Femur (tissue), 1 donor: ENCODE measurements around the gene CCDC30.
"Not testable (repeated sequence)": the region's sequence is repeated elsewhere in the genome, so short reads cannot be mapped to it uniquely, and the experiment has no call there.

ENCODE experiments used
- DNase-seq: peaks from one replicate; pipeline ENCODE4 v3.0.0-alpha.2; 2017

The CCDC30 gene

DNA sequence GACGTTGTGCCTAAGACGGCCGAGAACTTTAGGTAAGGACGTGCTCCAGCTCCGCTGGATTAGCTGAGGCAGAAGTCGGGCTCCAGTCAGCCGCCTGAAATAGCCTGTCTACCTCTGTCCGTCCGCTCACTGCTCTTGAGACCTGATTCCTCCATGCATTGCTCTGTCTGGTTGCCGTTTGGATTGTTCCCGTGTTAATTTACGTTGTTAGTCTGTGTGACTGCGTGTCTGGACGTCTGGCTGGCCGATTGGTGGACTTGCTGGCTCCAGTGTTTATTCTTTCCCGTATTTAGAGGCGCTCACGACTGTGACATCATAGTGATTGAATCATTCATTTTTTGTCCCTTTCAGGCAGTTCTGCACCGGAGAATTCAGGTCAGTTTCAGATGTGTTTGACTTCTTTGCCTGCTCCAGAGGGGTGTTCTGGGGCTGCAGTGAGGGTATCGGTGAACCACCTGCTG, 195.8 kb downstream of the CCDC30 start:
- no peak for DNase-seq

DNA sequence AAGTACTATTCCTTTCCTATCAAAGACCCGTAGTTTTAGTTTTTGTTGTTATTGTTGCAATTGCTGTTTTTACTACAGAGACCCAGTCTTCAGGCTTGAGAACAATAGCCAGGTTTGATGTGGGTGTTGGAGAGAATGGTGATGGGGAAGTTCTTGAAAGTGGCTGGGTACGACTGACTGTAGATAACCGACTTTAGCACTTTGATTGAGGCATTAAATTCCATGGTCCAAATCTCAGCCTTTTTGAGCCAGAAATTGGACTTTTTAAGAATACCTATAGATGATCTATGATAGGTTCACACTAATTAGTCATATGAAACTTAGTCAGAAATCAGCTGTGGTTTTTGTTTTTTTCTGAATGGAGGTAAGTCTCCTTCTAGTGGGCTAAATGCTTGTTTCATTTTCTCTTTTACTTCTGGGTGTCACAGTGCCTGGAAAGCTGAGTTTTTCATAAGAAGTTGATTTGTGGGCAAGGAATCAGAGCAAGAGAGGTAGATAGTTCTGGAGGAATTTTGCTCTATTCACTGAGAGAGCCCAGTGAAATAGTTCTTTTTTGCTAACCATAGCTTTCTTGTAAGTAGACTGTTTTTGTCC, 197.9 kb downstream of the CCDC30 start:
- DNase-seq = no peak

DNA sequence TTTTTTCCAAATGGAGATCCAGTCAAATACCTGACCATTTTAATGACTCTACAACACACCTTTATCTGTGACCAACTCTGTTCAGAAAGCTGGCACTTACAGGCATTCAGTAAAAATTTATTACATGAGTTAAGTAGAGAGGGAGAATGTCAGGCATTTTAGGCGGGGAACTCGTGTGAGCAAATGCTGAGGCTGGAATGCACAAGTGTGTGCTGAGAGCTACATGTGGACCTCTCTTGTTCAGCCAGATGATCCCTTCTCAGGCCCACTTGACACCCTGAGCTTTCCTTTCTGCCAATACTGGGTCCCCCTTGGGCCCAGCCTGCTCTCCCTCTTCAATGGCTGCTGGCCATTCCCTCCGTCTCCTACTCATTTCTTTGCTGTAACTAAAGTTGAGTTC, 206.8 kb downstream of the CCDC30 start:
- no peak for DNase-seq

DNA sequence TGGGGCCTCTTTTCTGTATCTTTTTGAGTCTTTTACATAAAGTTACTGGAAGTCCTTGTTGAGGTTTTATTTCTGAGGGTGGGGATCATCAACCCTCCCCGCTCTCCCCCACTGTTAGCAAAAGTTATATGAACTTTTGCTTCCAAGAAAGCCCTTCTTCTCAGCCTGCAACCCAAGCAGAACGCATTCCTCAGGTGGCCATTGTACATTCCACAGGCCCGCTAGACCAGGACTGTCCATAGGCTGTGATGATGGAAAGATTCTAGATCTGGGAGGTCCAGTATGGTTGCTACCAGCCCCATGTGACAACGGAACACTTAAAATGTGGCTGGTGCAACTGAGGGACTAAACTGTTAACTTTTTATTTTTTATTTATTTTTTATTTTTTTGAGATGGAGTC, 207.3 kb downstream of the CCDC30 start:
- DNase-seq = no peak

DNA sequence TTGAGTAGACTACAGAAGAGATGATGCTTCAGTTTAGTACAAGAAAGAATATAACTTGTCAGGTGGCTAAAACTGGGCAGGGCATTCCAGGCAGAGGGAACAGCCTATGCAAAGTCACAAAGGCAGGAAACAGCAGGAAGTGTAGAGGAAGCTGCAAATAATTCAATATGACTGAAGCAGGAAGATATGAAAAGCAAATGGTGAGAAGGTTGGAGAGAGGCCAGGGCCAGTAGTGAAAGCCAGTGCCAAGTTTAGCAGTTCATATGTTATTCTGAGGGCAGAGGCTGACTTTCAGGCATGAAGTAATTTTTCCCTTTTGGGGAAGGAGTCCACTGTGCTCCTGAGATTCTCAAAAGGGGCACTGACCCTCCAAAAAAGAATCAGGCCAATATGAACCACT, 211.1 kb downstream of the CCDC30 start:
- DNase-seq = peak; percentile 30

DNA sequence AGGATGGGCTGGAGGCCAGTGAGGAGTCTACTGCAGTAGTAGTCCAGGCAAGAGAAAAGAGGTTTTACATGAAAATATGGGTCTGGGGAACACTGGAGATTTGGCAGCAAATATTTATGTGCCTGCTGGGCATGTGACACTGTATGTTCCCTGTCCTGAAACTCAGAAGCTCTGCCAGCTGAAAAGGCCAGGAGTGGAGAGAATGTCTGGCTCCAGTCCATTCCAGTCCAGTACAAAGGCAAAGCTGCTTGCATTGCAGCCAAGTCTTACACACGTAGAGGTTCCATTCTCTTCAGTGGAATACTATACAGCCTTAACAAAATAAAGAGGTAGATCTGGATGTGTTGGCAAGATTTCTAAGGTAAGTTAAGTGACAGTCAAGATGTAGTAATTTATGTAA, 211.6 kb downstream of the CCDC30 start:
- no peak for DNase-seq

DNA sequence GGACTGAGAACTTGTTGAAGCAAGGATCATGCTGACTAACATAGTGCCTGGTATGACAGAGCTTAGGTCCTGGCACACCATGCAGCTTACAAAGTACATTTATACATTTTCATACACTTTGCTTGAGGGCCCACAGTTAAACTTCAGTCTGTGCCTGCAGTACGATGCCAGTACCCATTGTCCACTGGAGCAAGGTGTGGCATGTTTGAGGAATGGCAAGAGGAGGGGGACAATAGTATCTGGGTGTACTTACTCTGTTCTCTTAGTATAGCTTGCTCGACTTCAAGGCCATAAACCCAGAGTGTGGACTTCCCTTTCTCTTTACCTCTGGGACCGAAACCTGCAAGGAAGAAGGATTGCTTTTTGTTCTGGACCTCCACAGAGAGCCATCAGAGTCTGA, 212.4 kb downstream of the CCDC30 start:
- no peak for DNase-seq

DNA sequence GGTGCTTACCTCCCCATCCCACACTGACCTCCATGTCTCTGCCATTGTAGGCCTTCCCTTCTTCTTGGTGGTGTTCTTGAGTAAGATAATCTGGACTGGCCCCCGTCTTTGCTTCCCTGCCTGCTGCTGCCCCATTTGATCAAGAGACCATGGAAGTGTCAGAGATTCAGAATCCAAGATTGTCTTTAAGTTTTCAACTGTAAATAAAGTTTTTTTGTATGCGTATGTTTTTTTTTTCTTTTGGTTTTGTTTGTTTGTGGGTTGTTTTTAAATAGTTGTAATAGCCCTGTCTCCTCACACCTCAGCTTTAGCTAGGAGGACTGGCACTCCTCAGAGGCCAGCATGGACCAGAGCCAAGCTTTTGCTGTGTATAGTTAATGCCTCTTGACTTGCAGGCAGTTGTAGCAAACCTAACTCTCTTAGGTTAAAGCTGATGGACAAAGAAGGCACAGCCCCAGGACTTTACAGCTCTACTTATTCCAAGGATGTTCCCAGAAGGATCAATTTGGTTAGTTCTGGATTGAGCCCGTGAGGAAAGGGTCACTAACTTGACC, 213.5 kb downstream of the CCDC30 start:
- no peak for DNase-seq

DNA sequence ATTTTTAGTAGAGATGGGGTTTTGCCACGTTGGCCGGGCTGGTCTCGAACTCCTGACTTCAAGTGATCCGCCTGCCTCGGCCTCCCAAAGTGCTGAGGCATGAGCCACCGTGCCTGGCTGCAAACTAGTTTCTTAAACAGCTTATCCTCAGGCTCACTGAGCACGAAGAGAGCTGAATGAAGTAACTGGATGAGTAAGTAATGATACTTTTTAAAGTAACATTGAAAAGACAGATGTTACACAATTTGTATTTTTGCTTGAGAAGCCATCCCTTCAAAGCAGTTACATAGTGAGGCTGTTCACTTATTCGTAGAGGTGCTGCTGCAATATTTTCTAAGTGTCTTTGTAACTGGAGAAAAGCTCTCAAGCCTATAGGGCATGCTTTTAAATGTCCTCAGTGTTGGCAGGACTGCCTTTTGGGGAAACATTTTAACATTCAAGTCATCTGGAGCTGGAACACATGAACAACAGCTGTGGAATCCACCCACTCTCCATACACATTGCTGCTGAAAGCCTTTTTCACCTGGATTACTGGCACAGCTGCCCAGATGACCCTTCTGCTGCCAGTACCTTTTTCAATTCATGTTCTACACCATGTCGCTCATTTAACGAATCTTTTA, 216.4 kb downstream of the CCDC30 start:
- DNase-seq = no peak

DNA sequence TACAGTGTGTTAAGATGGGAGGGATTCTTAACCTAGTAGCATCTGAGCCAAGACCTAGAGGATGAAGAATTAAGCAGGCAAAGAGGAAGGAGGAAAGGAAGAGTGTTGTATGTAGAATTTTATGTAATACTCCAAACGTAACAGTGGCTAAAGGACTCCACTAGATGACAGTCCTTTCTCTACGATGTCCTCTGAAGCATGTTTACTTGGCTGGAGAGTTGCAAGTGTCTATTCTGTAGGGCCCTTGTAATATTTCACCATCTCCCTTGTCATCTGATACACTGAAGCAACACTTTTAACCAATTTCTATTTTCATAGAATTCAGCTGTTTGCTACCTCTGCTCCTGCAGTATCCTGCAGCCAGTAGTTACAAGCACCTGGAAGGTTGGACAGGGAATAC, 217.0 kb downstream of the CCDC30 start:
- DNase-seq = no peak

DNA sequence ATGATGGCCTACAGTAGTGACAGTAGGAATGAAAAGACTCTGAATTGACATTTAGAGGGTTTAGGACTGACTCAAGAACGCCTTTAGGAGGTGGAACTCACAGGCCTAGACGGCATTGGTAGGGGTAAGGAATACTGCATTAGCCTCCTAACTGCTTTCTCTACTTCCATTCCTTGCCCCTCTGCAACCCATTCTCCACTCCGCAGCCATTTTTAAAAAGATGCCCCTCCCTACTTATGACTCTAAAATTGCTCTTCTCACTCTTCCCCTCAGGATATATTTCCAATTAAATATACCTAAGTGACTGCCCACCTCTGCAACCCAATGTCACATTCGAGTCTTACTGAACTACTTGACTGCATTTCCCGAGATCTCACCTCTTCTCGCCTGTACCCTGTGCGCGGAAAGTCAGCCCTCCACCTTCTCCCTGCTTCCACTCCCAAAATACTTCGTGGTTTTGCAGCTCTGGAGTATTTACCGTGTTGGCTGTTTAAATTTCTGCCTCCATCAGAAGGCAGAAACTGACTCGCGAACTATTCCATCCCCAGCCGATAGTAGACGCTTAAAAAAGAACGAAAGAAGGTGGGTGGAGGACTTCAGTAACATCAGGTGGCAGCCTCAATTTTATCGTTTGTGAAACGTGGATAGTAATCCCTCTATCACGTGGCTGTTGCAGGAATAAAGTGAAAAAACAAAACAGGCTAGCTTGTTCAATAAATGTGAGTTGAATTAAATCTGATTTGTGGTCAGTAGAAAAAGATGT, 218.0 kb downstream of the CCDC30 start:
- peak; percentile 22 for DNase-seq

DNA sequence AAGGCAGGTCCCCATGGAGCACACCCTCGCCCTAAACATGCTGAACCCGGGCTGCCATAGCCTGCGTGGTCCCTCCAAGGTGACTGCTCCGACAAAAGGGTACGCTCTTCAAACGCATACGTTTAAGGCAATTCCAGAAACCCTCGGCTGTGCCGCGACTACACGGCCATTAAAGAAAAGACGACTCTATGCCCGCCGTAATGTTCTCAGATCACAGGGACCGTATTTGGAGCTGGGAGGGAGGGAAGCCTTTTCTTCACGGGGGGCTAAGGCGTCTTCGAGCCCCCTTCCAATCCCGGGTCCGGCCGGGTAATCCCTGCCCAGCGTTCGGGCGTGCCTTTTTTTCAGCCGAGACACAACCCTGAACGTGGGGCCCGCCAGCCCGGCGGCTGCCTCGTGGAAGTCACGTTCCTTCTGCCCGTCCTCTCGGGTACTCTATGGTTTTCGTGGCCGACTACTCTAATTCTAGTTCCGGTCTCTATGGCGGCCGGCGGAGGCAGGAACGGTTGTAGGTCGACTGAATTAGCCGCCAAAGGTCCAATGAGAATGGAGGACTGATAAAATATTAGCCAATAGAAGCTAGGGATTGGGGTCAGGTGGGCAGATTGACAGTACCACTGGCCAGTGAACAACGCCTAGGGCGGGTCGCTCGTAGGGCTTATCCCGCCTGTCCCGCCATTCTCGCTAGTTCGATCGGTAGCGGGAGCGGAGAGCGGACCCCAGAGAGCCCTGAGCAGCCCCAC, 218.8 kb downstream of the CCDC30 start, which contains the start of gene YBX1:
YBX1 (plus strand) TSS at position 678 of the 743 bp plus-strand sequence. CDS start 148 bp downstream, outside the sequence.
- peak; percentile 99 for DNase-seq

DNA sequence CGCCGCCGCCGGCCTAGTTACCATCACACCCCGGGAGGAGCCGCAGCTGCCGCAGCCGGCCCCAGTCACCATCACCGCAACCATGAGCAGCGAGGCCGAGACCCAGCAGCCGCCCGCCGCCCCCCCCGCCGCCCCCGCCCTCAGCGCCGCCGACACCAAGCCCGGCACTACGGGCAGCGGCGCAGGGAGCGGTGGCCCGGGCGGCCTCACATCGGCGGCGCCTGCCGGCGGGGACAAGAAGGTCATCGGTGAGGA, 219.3 kb downstream of the CCDC30 start:
- DNase-seq = not testable (repeated sequence)

DNA sequence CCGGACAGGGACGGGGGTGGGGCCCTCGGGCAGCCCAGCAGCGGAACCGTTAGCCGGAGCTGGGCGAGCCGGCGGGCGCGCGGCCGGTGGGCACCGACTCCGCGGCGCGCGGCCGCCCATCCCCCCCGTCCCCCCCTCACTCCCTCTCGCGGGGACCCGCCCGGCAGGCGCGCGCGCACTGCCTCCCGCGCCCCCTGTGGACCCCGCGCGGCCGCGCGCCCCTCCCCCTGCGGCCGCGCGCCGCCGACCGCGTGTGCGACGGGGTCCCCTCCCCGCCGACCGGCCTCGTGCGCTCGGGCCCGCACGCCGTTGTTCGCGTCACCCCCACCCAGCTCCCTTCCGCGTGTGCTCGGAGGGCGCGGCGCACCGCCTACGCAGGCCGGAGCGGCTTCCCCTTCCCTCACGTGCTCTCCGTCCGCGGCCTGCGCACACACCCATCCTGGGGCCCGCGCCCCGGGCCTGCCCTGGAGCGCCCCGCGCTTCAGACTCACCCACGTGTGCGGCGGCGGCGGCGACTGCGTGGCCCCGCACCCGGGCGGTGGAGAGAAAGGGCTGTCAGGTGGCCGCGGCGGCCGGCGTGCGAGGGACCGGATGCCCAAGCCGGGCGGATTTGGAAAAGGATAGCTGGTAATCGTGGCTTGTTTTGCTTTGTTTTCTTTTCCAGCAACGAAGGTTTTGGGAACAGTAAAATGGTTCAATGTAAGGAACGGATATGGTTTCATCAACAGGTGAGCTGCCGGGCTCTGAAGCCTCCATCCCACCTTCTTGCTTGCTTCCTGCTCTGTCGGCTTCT, 219.8 kb downstream of the CCDC30 start:
- peak; percentile 75 for DNase-seq

DNA sequence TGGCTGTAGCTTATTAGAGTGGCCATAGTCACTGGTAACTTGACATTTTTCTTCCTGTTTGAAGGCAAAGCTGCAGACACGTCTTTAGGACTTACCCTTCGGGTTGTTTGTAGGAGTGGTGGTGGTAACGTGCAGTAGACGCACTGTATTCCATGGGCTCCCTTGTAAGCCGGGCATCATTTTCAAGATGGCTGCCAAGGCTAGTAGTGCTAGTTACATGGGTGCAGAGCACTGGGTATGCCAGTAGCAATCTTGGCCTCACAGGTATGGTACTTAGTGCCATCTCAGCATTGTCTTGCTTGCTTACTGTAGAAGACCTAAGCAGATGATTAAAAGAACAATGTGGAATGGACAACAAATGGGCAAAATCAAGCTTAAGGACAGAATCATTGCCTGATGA, 221.1 kb downstream of the CCDC30 start:
- DNase-seq = no peak

DNA sequence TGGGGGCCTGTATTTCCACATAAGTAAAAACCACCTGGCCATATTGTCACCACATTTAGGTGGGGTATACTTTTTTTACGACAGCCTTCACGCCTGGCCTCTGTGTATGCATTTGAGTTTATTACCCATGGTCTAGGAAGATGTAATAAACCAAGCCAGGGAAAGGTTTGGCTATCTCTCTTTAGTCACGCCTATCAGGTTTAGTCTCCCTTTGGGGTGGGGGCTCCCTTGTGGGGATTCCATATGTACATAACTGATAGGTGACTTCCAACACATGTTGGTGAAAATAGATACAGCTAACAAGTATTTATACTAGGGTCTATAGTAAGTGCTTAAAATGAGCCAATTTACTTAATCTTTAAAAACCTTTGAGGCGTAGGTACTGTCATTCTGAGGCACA, 223.3 kb downstream of the CCDC30 start:
- no peak for DNase-seq

DNA sequence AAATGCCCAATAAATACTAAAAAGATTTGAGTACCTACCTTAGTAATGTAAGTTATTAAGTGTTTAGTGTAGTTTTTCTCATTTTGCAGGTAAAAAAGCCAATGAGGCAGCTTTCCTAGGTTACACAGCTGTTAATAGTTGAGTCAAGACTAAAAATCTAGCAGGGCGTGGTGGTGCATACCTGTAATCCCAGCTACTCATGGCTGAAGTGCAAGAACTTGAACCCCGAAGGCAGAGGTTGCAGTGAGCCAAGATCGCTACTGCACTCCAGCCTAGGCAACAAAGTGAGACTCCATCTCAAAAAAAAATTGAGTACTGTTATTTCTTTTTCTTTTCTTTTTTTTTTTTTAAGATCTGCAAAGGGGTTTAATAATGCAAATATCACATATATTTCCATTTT, 226.8 kb downstream of the CCDC30 start:
- DNase-seq = no peak

DNA sequence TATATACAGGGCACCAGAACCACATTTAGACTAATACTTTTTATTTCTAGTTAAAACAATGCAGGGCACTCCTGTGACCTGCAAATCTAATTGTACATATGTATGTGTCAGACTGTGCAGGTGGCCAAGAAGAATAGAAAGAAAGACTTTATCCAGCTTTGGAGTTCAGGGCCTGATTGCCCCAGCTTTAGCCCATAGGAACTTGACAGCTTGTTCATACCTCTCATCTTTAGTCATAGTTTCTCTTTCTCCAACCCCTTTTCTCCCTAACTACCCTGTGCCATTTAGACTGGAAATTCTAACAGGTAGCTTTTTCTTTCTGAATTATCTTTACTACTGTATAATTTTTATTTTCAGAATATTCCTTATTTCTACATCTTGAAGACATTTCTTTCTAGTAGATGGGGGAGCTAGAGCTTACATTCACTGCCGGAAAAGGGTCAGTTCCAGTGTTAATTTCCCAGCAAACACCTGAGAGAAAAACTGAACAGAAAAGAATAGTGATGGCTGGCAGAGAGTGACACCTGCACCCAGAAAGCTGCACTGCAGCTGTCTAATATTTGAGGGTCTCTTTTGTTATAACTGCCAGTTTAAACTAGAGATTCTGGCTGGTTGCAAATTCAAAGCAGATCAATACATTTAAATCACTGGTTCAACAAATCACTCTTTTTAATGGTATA, 227.5 kb downstream of the CCDC30 start:
- no peak for DNase-seq

DNA sequence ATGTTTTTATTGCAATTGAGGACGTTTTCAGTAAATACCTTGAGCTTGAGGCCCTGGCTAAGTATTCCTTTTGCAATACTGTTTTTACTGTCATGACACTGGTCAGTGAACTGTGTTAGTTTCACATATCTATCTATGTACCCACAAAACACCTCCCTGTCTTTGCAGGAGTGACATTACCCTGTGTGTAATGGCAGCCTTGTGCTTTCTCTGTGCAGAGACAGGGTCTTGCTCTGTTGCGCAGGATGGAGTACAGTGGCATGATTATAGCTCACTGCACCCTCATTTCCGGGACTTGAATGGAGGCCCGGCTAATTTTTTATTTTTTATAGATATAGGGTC, 228.0 kb downstream of the CCDC30 start:
- no peak for DNase-seq

DNA sequence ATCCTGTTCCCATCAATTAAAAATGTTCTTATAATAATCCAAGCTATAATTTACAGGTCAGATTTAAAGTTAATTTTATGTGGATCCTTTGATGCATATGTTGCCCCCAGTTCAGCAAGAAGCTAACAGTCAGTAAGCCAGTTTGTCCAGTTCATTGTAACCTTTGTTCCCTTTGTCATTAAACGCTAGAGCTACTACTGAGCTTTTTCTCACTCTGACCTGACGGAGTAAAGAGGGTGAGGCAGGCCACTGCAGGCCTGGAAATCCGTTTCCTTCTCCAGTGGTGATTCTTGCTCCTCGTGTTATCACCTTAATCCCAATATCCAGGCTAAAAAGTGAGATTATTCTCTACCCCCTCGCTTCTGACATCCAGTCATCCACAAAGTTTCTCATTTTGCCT, 229.4 kb downstream of the CCDC30 start:
- no peak for DNase-seq

DNA sequence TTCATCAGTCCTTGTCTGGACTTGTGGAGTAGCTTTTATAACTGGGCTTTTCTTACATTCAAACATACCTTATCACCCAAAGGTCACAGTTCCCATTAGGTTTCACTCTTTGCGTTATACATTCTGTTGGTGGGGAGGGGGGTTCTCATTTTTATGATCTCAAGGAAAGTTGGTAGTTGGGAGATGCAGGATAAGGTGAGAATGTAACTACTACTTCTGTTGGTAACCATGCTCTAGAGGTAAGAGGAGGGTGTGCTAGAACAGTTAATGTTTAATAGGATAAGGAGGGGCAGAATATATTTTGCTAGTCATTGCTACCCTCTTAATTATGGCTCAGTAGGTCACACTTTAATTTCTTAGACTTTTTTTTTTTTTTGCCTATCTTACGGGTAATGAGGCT, 229.8 kb downstream of the CCDC30 start:
- no peak for DNase-seq
